Kidney epithelial cell (primary cell): ENCODE measurements around the gene FANCD2. TPM values are rescaled to one million over a fixed set of nuclear protein-coding genes. Genes with fewer than 3 reads are reported as not detected.
"Not testable (repeated sequence)": the region's sequence is repeated elsewhere in the genome, so short reads cannot be mapped to it uniquely, and the experiment has no call there.

Source experiments
- DNase-seq: peaks from one replicate; pipeline ENCODE4 v3.0.0-alpha.2; 2010; ENCODE audit warnings: low read depth
- H3K27me3 ChIP-seq: 2 replicates; pipeline ENCODE4 v1.6.0; 2011; ENCODE audit warnings: low read length; ENCODE audit not compliant: control insufficient read depth, insufficient read depth
- H3K36me3 ChIP-seq: 2 replicates; pipeline ENCODE4 v1.5.1; 2011; ENCODE audit warnings: low read length; ENCODE audit not compliant: control insufficient read depth, insufficient read depth
- H3K4me3 ChIP-seq: 2 replicates; pipeline ENCODE4 v1.5.1; 2011; ENCODE audit warnings: low read depth, mild to moderate bottlenecking, control low read depth, low read length
- total RNA-seq: library from RNA; depleted of rRNA; stranded (reverse); fragments of >200 nt; gene quantifications from 2 replicates; pipeline ENCODE4 v1.2.3, GENCODE V29; 2015
- TF ChIP-seq, protein P1 (sequence below): IDR thresholded peaks from 2 replicates; pipeline ENCODE4 v1.5.1; 2011; ENCODE audit warnings: mild to moderate bottlenecking, moderate library complexity, low read length, control low read depth, inconsistent platforms; ENCODE audit not compliant: insufficient read depth, poor library complexity, severe bottlenecking

FANCD2 gene
- total RNA-seq, 1 donor from 2014 or later, result 18.6 TPM

DNA sequence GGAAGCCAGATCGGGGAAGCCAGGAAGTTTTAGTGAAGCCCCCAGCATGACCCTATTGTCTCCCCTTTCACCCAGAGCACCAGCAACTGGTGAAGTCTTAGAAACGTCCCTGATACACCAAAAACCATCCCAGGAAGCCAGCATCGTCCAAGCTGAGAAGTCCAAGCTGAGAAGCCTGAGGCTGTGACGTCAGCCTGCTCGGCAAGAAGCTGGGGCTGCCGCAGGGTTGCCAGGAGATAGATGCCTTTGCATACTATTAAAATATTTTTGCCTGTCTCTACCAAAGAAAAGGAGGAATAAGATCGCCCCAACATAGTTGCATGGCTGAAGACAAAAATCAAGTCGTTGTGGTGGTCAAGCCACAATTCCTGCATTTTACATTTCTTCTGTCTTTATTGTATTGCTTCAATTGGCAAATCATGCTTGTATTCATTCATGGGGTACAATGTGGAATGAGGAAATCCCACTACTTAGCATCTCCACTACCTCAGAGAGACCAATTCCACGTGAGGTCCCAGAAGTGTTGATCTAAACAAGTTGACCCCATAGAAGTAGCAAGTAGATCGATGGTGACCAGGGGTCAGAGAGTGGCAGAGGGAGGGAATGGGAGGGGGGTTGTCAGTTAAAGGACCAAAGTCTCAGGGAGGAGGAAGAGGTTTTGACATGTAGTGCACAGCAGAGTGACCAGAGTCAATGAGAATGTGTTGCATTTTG, 20.0 kb upstream of the FANCD2 start:
- Histone ChIP-seq H3K4me3 (no peak overlapping the region), H3K27me3 (no peaks in the 10 kb centered on the region), H3K36me3 (no peaks in the 10 kb centered on the region)
- no peak for DNase-seq
- TF ChIP-seq, protein P1, sequence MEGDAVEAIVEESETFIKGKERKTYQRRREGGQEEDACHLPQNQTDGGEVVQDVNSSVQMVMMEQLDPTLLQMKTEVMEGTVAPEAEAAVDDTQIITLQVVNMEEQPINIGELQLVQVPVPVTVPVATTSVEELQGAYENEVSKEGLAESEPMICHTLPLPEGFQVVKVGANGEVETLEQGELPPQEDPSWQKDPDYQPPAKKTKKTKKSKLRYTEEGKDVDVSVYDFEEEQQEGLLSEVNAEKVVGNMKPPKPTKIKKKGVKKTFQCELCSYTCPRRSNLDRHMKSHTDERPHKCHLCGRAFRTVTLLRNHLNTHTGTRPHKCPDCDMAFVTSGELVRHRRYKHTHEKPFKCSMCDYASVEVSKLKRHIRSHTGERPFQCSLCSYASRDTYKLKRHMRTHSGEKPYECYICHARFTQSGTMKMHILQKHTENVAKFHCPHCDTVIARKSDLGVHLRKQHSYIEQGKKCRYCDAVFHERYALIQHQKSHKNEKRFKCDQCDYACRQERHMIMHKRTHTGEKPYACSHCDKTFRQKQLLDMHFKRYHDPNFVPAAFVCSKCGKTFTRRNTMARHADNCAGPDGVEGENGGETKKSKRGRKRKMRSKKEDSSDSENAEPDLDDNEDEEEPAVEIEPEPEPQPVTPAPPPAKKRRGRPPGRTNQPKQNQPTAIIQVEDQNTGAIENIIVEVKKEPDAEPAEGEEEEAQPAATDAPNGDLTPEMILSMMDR, result no peak

DNA sequence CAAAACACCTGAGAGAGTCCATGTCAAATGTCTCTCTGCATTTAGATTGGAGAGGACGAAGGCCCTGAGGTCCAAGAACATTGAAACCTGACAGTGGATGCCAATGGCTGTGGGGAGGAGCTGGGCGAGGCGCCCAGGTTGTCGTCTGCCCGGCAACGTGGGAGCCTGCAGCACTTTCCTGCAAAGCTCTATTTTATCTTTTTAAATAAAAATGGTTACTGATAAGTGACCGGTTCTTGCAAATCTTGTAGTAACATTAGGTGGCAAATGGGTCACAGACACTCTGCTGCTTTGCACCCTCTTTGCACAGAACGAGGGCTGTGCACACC, 19.5 kb upstream of the FANCD2 start:
- Histone ChIP-seq H3K36me3 (no peaks in the 10 kb centered on the region), H3K27me3 (no peaks in the 10 kb centered on the region), H3K4me3 (no peak overlapping the region)
- DNase-seq, result no peak
- TF ChIP-seq, protein P1, result no peak

DNA sequence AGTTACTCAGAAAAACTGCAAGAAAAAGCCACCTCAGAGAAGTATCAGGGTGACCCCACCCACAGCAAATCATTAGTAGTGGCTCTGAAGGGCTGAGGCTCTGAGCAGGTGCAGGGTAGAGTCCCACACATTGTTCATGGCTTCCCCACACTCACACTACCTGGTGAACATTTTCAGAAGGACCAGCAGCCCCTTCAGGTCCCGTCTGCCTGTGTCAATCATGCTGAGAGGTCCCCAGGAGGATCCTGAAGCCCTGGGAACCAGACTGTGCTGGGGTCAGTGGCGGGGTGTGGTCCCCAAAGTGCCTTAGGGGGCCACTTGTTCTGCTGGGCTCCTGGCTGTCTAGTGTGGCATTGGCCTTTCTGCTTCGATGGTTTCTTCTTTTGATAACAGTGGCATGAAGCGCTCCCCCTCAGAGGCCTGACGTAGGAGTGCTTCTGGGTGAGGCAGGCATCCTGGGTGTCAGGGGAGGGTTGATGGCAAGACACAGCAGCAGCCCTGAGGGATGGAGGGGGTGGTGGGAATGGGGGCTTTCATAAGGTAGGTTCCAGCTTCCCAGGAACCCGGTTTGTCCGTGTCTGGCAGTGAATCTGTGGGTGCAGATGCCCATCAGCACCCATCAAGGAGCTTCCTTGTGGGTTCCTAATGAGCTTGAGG, 19.0 kb upstream of the FANCD2 start:
- H3K27me3 ChIP-seq, result no peaks in the 10 kb centered on the region
- DNase-seq, result no peak
- H3K4me3 ChIP-seq, result no peak overlapping the region
- TF ChIP-seq, protein P1, result no peak
- no peaks in the 10 kb centered on the region for H3K36me3 ChIP-seq

DNA sequence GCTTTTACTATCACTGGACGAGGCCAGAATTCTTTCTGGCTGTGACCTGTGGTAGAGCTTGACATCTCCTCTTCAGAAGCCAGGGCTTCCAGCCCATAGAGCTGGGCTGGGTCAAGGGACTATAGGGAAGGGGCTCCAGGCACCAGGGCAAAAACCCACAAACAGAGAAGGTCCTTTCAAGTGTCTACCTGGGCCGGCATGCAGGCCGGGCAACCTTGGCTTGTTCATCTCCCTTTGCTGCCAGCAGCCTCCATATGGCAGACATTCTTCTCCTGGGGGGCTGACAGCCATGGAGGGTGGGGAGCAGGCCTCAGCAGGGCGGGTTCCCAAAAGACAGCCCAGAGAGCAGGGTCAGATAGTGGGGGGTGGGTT, 18.0 kb upstream of the FANCD2 start:
- not testable (repeated sequence) for DNase-seq, H3K27me3 ChIP-seq, H3K4me3 ChIP-seq, H3K36me3 ChIP-seq

DNA sequence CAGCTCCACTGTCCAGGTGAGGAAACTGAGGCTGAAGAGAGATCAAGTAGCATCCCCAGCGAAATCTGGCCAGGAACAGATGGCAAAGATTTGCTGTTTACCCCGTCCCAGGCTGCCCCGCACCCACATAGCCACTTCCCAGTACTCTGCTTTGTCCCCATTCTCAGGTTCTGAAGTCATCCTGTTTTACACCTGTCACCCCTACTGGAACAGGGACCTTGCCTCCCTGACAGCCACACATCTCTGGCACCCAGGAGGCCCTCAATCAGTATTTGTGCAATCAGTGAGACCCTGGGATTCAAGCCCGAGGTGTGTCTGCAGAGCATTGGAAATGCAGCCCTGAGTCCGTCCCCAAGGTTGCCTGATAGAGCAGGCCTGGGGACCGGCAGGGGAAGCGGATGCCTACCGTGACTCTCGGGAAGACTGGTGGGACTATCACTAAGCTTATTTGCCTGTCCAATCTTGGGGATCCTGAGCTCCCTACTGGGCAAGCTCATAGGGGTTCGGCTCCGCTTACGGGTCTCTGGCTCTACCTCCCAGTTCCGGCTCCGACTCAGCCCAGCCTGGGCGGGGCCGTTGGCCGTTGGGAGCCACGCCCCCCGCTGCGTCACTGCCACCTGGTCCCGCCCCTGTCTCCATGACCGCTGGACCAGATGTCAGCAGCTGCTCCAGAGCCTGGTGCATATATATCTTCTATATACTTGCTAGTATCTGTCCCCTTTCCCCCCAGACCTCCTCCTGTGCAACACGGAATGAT, 17.5 kb upstream of the FANCD2 start:
- H3K4me3 ChIP-seq, result peak overlapping the region; percentile 33
- TF ChIP-seq, protein P1, result no peak
- DNase-seq, result no peak

DNA sequence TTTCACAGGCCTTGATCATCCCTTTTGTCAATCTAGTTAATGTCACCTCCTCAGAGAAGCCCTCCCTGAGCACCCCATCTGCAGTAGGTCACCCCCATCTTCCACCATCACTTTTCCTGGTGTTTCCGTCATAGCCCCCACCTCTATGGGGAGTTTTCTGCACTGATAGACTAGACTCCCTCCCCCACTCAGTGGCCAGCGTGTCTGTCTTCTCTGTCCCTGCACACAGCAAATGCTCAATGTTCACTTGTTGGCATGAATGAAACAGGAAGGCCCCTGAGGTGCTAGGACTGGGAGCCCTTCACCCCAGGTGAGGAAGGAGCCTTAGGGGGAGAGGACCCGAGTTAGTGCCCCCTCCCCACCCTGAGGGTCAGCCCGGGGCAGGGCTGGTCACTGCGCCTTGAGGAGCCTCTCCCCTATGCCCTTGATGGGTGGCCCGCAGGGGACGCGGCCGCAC, 15.8 kb upstream of the FANCD2 start:
- Histone ChIP-seq H3K27me3 (no peaks in the 10 kb centered on the region), H3K4me3 (peak overlapping the region; percentile 56), H3K36me3 (no peaks in the 10 kb centered on the region)
- no peak for DNase-seq
- TF ChIP-seq, protein P1, result no peak

More for the DNA sequence above, 17.5 kb upstream of the FANCD2 start:
- H3K36me3 ChIP-seq, result no peaks in the 10 kb centered on the region
- no peaks in the 10 kb centered on the region for H3K27me3 ChIP-seq
